Esophagus muscularis mucosa (tissue), 3 donors: ENCODE results near the gene TAF1C.

Experiments used
- CTCF ChIP-seq, 3 experiments: fragments of 200-600 bp in 2 of 3; fragments of 450-650 bp in 1 of 3; sonication (generic) in 2 of 3; IDR thresholded peaks; one replicate each; pipeline ENCODE4 v1.5.1; 2017 to 2019; ENCODE audit warnings: antibody characterized with exemption in 3 of 3, mild to moderate bottlenecking in 2 of 3, moderate library complexity in 1 of 3
- POLR2A ChIP-seq: fragments of 450-650 bp; IDR thresholded peaks from one replicate; pipeline ENCODE4 v1.6.1; 2017; ENCODE audit warnings: antibody characterized with exemption, moderate library complexity, mild to moderate bottlenecking, low read depth

- no peak for TF ChIP-seq CTCF (IDR thresholded peaks at IDR 0.05)
- TF ChIP-seq POLR2A: no peak
Measured at GRCh38 chr16:84215531-84215930, 28.7 kb upstream of the TAF1C start.
